HEK293T (cell line): ENCODE data around the gene POLR2I.

ENCODE experiments used
- ARNT ChIP-seq: fragments of 450-650 bp; IDR thresholded peaks from 2 replicates; pipeline ENCODE4 v1.6.1; 2017; ENCODE audit warnings: mild to moderate bottlenecking
- BHLHE40 ChIP-seq: fragments of 450-650 bp; IDR thresholded peaks from 2 replicates; pipeline ENCODE4 v1.6.1; 2016; ENCODE audit warnings: mild to moderate bottlenecking, moderate library complexity, borderline replicate concordance
- ELF4 ChIP-seq: fragments of 450-650 bp; IDR thresholded peaks from 2 replicates; pipeline ENCODE4 v1.6.1; 2017; ENCODE audit warnings: antibody characterized with exemption
- FOXA1 ChIP-seq: fragments of 450-650 bp; IDR thresholded peaks from 2 replicates; pipeline ENCODE4 v1.6.1; 2016; ENCODE audit warnings: mild to moderate bottlenecking
- FOXK2 ChIP-seq: fragments of 450-650 bp; IDR thresholded peaks from 2 replicates; pipeline ENCODE4 v1.6.1; 2016; ENCODE audit warnings: mild to moderate bottlenecking
- HDGF ChIP-seq: fragments of 450-650 bp; IDR thresholded peaks from 2 replicates; pipeline ENCODE4 v1.6.1; 2017; ENCODE audit warnings: antibody characterized with exemption, borderline replicate concordance
- L3MBTL2 ChIP-seq: fragments of 450-650 bp; conservative IDR thresholded peaks from 2 replicates; pipeline ENCODE4 v1.6.1; 2016; ENCODE audit warnings: mild to moderate bottlenecking
- LEF1 ChIP-seq: fragments of 450-650 bp; IDR thresholded peaks from 2 replicates; pipeline ENCODE4 v1.6.1; 2017; ENCODE audit warnings: mild to moderate bottlenecking, borderline replicate concordance
- SP1 ChIP-seq: fragments of 450-650 bp; IDR thresholded peaks from 2 replicates; pipeline ENCODE4 v1.6.1; 2017
- SUZ12 ChIP-seq: fragments of 450-650 bp; IDR thresholded peaks from 2 replicates; pipeline ENCODE4 v1.6.1; 2016; ENCODE audit warnings: mild to moderate bottlenecking
- TARDBP ChIP-seq: fragments of 450-650 bp; IDR thresholded peaks from 2 replicates; pipeline ENCODE4 v1.6.1; 2016
- ZNF384 ChIP-seq: fragments of 450-650 bp; IDR thresholded peaks from 2 replicates; pipeline ENCODE4 v1.6.1; 2016

GRCh38 chr19:36142496-36142895 lies 27.8 kb upstream of the POLR2I start:
- no peak for TF ChIP-seq SP1
- TF ChIP-seq TARDBP = no peak
- TF ChIP-seq SUZ12 = no peak
- TF ChIP-seq LEF1 = no peak
- TF ChIP-seq FOXK2 = no peak
- TF ChIP-seq ELF4 = no peak
- TF ChIP-seq FOXA1 = no peak
- no peak for TF ChIP-seq BHLHE40
- TF ChIP-seq HDGF = no peak
- no peak for TF ChIP-seq L3MBTL2
- no peak for TF ChIP-seq ARNT
- TF ChIP-seq ZNF384 = no peak
